Hematopoietic multipotent progenitor cell treated with erythropoietin and hydrocortisone succinate and interleukin-3 and kit ligand, for 15 days (in vitro differentiated cells): ENCODE data around the gene DMBT1.

ENCODE experiments used
- DNase-seq: peaks from one replicate; pipeline ENCODE4 v3.0.0-alpha.2; 2015; ENCODE audit warnings: low spot score

The DMBT1 gene

DNA sequence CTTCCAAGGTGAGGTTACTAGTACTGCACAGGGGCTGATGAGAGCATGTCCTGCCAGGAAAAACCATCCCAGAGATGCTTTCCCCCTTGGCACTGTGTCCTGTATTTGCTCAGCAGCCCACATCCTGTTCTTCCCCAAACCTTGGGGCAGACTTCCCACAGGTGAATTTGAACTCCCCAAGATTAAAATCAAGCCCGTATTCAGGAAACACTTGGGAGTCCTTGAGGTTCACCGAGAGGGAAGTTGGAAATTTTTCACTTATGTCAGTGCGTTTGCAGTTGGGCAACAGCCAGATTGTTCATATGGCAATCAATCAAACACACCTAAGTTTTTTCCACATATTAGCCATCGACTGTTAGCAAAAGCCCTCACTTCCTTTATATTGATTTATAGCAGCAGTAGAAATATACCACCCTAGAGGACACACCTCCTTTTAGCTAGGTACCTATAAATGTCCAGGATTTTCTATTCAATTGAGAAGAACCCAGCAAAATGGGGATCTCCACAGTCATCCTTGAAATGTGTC is at the start of gene DMBT1:
DMBT1 (plus strand) TSS at position 476 of the 526 bp plus-strand sequence; CDS start at position 493, 17 bp downstream.
- no peak for DNase-seq

DNA sequence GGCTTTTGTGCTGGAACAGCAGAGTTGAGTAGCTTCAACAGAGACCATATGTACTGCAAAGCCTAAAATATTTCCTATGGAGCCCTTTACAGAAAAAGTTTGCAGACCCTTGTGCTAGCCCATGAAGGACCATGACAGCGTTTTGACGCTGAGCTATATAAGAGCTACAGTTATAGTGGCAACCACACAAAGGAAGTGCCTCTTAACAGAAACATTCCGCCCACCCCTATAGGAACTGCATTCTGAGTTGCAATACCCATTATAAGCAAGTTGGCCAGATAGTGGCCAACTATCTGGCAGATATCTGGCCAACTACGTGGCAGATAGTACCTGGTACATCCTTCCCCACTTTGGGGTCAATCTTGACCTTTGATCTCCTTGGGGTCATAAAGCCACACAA is 47.5 kb upstream of the DMBT1 start:
- no peak for DNase-seq

- no peak for DNase-seq
Observed at GRCh38 chr10:122514045-122514840, 46.3 kb upstream of the DMBT1 start.

GRCh38 chr10:122515022-122515424 is 45.5 kb upstream of the DMBT1 start:
- DNase-seq: no peak

- no peak for DNase-seq
Observed at GRCh38 chr10:122515588-122516231, 44.8 kb upstream of the DMBT1 start.

DNA sequence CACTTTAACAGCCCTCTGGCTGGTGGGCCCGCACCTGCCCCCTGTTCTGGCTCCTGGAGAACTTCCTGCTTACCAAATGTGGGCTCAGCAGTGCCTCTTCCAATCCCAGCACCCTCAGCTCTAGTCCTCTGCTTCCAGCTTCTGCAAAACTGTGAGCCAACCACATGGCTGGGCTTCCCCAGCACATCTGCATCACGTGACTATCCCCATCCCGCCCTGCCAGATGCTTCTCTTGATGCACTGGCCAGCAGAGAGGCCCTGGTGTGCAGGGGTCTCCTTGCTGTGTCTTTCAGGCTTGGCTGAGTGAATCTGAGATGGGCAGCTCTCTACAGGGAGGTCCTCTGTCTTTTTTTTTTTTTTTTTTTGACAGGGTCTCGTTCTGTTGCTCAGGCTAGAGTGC is 43.8 kb upstream of the DMBT1 start:
- no peak for DNase-seq

- DNase-seq: no peak
Observed at GRCh38 chr10:122519144-122519543, 41.4 kb upstream of the DMBT1 start.

DNA sequence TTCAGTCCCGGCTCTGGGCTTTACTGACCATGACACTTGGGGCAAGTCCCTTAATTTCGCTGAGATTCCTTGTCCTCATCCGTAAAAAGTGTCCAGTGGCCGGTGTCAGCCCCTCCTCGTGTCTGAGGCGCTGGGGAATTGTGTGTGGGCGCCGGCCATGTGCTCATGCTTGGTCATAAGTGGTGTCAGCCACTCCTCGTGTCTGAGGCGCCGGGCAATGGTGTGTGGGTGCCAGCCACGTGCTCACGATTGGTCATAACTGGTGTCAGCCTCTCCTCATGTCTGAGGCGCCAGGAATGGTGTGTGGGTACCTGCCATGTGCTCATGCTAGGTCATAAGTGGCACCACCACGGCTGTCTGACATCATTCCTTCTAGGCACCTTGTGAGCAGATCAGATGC is 40.7 kb upstream of the DMBT1 start:
- DNase-seq: no peak

- DNase-seq: no peak
Observed at GRCh38 chr10:122521011-122521410, 39.5 kb upstream of the DMBT1 start.

DNA sequence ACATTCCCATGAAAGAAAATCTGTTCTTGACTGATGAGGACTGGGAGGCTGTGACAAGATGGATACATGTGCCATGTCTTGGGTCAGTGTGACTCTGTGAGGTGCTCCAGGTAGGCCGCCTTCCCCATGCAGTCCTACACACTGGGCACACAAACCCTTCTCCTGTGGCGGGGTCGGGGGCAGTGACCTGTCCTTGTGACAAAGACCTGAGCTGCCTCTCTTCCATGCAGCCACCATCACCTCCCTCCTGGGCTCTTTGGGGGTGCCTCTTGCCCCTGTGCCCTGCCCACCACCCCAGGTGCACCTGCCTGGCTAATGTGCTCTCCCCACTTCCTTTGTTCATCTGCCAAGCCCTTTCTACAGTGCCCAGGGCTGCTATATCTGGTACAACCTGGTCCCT is 35.7 kb upstream of the DMBT1 start:
- no peak for DNase-seq

DNA sequence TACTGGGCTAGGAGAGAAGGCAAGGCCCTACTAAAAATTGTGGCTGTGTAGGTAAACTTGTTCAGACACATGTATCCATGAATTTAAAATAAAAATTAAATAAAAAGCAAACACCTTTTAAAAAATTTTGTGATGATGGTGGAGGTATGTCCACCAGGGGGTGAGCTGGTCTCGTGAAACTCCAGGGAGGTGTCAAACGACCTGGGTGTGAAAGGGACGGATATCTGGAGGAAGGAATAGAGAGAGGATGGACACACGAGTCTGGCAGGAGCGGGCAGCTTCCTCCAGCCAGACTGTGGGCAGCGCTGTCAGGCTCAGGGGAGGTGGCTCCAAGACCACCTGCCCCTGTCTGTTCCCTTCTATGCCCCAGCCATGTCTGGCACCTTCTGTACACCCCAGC is 34.8 kb upstream of the DMBT1 start:
- DNase-seq: no peak

DNA sequence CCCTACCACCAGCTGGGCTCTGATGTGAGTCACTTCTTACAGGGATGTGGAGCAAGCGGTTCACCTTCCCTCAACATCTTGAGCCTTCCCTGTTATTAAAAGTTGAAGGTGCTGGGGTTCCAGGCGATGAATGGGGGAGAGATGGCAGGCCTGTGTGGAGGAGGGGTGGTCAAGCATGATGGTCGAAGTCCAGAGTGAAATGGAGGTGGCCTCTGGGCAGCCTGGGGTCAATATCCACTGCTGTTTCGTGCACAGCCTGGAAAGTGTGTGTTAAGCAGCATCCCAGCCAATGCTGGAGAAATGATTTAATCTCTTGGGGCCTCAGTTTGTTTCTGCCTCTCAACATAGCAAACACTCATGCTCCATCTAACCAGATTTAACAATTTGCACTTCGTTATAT is 33.7 kb upstream of the DMBT1 start:
- no peak for DNase-seq

DNA sequence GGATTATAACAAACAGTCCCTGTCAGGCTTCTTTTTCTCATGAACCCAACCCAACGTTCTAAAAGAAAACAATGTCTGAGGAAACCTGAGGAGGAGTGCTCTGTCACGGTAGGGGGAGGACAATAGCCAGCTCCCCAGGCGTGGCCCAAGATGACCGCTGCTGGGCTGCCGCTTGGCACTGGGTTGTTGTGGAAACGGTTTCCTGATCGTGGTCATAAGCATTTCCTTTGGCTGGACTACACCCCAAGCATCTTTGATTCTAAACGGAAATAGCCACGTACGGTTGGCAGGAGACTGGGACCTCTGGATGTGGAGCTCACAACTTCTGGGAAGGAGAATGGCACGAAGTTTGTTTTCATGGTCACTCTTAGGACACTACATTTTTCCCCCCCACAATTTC is 30.4 kb upstream of the DMBT1 start:
- no peak for DNase-seq

DNA sequence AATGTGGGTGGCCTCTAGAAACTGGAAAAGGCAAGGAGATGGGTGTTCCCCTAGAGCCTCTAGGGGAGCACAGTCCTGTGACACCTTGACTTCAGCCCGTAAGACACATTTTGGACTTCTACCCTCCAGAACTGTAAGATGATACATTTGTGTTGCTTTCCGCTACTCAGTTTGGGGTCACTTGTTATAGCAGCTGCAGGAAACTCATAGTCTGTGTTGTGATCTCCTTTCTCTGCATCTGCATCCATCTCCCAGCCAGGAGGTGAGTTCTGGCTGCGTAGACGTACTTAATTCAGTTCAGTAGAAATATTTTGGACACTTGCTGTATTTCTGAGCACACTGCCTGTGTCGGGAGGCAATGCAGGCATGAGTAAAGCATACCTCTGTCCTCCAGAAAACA is 29.3 kb upstream of the DMBT1 start:
- no peak for DNase-seq

DNA sequence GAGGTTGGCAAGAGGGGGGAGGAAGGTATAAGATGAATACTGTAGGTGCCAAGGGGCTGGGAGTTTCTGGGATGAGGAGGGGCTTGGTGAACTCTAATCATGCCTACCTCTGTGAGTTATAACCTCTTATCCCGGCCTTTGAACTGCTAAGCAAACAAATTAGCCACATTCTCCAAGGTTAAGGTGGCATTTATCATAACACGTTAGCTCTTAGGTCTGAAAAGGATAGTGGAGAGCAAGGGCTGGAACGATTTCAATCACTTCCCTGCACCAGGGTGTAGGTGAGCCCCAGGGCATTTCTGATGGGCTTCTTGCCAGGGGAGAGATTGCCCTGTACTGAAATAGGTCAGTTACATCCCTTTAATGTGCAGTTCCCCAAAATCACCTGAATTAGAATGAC is 28.6 kb upstream of the DMBT1 start:
- DNase-seq: no peak

GRCh38 chr10:122532601-122533296 is 27.8 kb upstream of the DMBT1 start:
- no peak for DNase-seq

GRCh38 chr10:122537545-122537944 is 23.0 kb upstream of the DMBT1 start:
- DNase-seq: no peak

DNA sequence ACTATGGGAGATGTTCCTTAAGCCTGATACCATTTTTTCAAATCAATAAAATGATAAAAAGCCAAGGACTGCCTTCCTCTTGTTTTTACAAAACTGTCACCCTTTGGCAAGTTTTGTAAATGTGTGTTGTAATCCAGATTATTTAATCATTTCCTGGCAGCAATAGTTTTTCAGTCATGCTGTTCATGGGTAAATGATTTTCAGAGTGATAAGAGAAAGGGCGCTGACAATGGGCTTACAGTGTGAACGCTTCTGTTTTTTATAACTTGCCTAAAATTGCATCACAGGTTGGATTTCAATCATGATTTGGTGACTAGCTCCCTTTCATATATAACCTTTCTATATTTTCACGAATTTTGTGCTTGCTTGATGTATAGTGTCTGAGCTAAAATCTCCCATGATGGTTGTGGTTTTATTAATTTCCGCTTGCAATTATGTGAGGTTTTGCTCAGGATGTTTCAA is 19.0 kb upstream of the DMBT1 start:
- no peak for DNase-seq

DNA sequence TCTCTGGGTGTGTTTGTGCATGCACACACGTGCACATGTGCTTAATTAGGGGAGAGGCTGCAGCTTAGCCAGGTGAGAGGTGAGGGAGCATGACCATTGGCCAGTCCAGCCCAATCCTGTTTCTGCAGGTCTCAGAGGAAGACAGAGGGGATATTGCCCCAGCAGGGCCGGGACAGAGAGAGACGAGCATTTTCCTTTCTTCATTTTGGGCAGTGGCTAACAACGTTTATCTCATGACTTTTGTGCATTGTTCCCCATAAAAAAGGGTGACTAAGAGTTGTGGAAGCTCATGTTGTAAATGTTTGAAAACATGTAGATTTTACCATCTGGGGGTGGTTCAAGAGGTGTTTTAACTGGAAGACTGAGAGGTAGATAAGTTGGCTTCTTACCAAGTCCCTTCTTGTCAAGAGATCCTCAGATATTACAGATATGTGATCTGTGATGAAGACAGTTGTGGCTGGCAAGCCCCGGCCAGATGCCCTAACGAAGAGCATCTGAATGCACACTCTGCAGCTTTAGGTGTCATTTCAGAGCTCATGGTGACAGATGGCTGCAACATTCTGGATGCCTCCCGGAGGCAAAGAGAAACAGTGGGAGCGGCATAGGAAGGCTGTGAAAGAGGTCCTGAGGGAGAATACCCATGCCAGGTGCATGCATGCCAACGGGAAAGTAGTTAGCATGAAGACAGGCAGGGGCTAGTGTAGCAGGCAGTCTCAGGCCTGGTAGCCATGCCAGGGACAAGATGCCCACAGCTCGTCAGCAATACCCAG is 16.7 kb upstream of the DMBT1 start:
- DNase-seq: no peak

DNA sequence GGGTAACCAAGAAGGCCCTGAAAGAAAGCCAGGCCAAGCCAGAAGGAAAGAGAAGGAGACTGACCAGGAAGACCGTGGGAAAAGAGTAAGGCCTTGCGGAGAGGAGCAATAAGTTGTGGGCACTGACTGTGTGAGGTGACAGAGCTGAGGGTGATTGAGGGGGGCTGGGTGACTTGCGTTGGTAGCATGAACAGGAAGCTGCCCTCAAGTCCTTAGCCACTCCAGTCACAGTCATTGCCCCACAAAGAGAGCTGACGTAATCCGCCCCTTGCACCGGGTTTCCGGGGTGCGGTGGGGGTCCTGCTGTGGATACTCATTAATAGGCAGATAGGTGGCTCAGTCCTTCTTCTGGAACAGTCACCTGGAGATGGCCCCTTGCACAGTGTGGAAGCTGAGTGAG is 16.1 kb upstream of the DMBT1 start:
- DNase-seq: no peak

- no peak for DNase-seq
Observed at GRCh38 chr10:122546242-122546641, 14.3 kb upstream of the DMBT1 start.
